ENCODE results near the gene DNAJC6. TPM values are rescaled to one million over a fixed set of nuclear protein-coding genes. Genes with fewer than 3 reads are reported as not detected.

DNAJC6 gene
- polyA plus RNA-seq, 1 of the 3 experiments (the other 2 are of a cell fraction): 1.9 TPM

DNA sequence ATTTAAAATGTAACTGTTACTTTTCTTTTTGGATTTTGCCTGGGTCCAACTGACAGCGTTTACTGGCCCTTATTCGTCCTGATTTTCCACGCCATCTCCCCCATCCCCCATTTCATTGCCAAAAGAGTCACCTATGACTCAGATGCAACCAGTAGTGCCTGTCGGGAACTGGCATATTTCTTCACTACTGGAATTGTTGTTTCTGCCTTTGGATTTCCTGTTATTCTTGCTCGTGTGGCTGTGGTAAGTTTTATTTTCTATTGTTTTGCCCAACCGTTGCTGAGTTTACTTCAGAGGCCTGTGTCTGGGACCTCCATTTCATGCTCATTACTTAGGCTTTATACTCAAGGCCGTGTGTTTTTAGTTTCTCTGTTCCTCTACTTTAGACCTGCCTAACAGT, 120.5 kb downstream of the DNAJC6 start (continued):
- TF ChIP-seq, protein P1, sequence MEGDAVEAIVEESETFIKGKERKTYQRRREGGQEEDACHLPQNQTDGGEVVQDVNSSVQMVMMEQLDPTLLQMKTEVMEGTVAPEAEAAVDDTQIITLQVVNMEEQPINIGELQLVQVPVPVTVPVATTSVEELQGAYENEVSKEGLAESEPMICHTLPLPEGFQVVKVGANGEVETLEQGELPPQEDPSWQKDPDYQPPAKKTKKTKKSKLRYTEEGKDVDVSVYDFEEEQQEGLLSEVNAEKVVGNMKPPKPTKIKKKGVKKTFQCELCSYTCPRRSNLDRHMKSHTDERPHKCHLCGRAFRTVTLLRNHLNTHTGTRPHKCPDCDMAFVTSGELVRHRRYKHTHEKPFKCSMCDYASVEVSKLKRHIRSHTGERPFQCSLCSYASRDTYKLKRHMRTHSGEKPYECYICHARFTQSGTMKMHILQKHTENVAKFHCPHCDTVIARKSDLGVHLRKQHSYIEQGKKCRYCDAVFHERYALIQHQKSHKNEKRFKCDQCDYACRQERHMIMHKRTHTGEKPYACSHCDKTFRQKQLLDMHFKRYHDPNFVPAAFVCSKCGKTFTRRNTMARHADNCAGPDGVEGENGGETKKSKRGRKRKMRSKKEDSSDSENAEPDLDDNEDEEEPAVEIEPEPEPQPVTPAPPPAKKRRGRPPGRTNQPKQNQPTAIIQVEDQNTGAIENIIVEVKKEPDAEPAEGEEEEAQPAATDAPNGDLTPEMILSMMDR (IDR thresholded peaks at IDR 0.05): no peak
- TF ChIP-seq YY1 (IDR thresholded peaks at IDR 0.05; ENCODE audit: low read depth) (no peak), RXRA (IDR thresholded peaks at IDR 0.05; ENCODE audit: borderline replicate concordance, low read depth) (0 out of 2 replicates have a peak, but pooled peaks have one; percentile 22), NRF1 (IDR thresholded peaks at IDR 0.05; ENCODE audit: low read depth, low read length) (no peak), RAD21 (IDR thresholded peaks at IDR 0.05; ENCODE audit: low read length) (no peak), GABPA (IDR thresholded peaks at IDR 0.05; ENCODE audit: low read depth) (no peak), EP300 (IDR thresholded peaks at IDR 0.05; ENCODE audit: borderline replicate concordance in 1 of 2, low read depth in 1 of 2, low read length in 1 of 2) (peak in 1 of 2 experiments; percentile 47; a peak in 1 of 4 replicates), RFX5 (IDR thresholded peaks at IDR 0.05; ENCODE audit: low read length) (no peak), RCOR1 (IDR thresholded peaks at IDR 0.05; ENCODE audit: low read length) (no peak)
- TF ChIP-seq, protein P2, sequence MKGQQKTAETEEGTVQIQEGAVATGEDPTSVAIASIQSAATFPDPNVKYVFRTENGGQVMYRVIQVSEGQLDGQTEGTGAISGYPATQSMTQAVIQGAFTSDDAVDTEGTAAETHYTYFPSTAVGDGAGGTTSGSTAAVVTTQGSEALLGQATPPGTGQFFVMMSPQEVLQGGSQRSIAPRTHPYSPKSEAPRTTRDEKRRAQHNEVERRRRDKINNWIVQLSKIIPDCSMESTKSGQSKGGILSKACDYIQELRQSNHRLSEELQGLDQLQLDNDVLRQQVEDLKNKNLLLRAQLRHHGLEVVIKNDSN (IDR thresholded peaks at IDR 0.05; ENCODE audit: borderline replicate concordance, low read depth): no peak

DNA sequence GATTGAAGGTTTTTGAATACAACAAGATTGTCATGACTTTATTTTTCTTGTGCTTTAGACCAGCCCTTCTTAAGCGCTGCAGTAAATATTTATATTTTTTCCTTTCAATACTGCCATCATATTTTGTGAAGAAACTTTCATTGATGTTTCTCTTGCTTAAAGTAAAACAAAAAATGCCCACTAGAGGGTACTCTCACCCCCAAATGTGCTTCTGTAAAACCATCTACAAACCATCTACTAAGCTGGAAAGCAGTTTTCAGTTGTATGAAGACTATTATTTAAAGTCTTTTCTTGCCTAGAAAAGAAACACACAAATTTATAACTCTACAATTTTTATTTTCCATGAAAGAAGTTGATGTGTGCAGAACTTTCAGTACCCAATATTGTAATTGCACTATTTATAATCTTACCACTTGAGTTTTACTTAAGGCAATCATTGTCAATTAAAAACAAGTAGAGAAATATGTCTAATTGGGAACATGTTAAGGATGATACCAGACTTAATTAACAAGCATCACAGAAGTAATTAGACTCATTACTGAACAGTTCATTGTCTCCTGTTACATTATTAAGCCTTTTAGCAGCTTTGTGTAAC, 121.9 kb downstream of the DNAJC6 start:
- TF ChIP-seq SMC3 (IDR thresholded peaks at IDR 0.05; ENCODE audit: low read depth, low read length): peak; percentile 73
- TF ChIP-seq RXRA (IDR thresholded peaks at IDR 0.05; ENCODE audit: borderline replicate concordance, low read depth): no peak
- no peak for TF ChIP-seq ELF1 (IDR thresholded peaks at IDR 0.05)
- TF ChIP-seq GATA2 (CRISPR knock-in tag; IDR thresholded peaks at IDR 0.05): no peak
- TF ChIP-seq GABPA (IDR thresholded peaks at IDR 0.05; ENCODE audit: low read depth): no peak
- TF ChIP-seq EP300 (IDR thresholded peaks at IDR 0.05; ENCODE audit: borderline replicate concordance in 1 of 2, low read depth in 1 of 2, low read length in 1 of 2): no peak
- no peak for TF ChIP-seq JUND (IDR thresholded peaks at IDR 0.05)
- TF ChIP-seq RCOR1 (IDR thresholded peaks at IDR 0.05; ENCODE audit: low read length): no peak
- TF ChIP-seq POLR2AphosphoS5 (IDR thresholded peaks at IDR 0.05; ENCODE audit: low read depth, low read length): no peak
- TF ChIP-seq, protein P3, sequence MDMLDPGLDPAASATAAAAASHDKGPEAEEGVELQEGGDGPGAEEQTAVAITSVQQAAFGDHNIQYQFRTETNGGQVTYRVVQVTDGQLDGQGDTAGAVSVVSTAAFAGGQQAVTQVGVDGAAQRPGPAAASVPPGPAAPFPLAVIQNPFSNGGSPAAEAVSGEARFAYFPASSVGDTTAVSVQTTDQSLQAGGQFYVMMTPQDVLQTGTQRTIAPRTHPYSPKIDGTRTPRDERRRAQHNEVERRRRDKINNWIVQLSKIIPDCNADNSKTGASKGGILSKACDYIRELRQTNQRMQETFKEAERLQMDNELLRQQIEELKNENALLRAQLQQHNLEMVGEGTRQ (IDR thresholded peaks at IDR 0.05; ENCODE audit: borderline replicate concordance, low read depth, low read length): no peak
- TF ChIP-seq, protein P4, sequence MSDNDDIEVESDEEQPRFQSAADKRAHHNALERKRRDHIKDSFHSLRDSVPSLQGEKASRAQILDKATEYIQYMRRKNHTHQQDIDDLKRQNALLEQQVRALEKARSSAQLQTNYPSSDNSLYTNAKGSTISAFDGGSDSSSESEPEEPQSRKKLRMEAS (IDR thresholded peaks at IDR 0.05; ENCODE audit: low read depth): no peak
- TF ChIP-seq YY1 (IDR thresholded peaks at IDR 0.05; ENCODE audit: low read depth): no peak
- TF ChIP-seq RAD21 (IDR thresholded peaks at IDR 0.05; ENCODE audit: low read length): peak; percentile 82
- TF ChIP-seq, protein P5, sequence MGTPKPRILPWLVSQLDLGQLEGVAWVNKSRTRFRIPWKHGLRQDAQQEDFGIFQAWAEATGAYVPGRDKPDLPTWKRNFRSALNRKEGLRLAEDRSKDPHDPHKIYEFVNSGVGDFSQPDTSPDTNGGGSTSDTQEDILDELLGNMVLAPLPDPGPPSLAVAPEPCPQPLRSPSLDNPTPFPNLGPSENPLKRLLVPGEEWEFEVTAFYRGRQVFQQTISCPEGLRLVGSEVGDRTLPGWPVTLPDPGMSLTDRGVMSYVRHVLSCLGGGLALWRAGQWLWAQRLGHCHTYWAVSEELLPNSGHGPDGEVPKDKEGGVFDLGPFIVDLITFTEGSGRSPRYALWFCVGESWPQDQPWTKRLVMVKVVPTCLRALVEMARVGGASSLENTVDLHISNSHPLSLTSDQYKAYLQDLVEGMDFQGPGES (IDR thresholded peaks at IDR 0.05; ENCODE audit: low read depth, low read length): no peak
- TF ChIP-seq, protein P6, sequence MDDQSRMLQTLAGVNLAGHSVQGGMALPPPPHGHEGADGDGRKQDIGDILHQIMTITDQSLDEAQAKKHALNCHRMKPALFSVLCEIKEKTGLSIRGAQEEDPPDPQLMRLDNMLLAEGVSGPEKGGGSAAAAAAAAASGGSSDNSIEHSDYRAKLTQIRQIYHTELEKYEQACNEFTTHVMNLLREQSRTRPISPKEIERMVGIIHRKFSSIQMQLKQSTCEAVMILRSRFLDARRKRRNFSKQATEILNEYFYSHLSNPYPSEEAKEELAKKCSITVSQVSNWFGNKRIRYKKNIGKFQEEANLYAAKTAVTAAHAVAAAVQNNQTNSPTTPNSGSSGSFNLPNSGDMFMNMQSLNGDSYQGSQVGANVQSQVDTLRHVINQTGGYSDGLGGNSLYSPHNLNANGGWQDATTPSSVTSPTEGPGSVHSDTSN (IDR thresholded peaks at IDR 0.05): no peak
- TF ChIP-seq, protein P1 (IDR thresholded peaks at IDR 0.05): peak; percentile 78
- Histone ChIP-seq H3K4me3 (ENCODE audit: low read depth in 2 of 2, low read length in 1 of 2) (no peak overlapping the region), H3K79me2 (ENCODE audit: insufficient read depth) (peaks cover 18% of the 10 kb centered on the region; the same call in 1 of the 2 replicates), H3K36me3 (replicated peaks in 1 of 2; ENCODE audit: control insufficient read depth in 1 of 2, insufficient read depth in 2 of 2, low read length in 1 of 2) (peaks cover 58 to 64% of the 10 kb centered on the region in 2 experiments), H3K4me2 (no peak overlapping the region), H3K9me3 (no peaks in the 10 kb centered on the region), H3K9me2 (no peaks in the 10 kb centered on the region), H3K27ac (ENCODE audit: low read depth in 2 of 2, low read length in 1 of 2) (peak overlapping the region in 1 of 2 experiments; percentile 77; a peak in 1 of 4 replicates), H4K20me1 (ENCODE audit: insufficient read depth) (peaks cover 10% of the 10 kb centered on the region; the same call in 1 of the 2 replicates), H3K27me3 (ENCODE audit: insufficient read depth) (no peaks in the 10 kb centered on the region), H3F3A (replicated peaks; ENCODE audit: insufficient read depth) (peaks cover 7% of the 10 kb centered on the region), H3K9ac (no peak overlapping the region), H2AFZ (ENCODE audit: low read depth) (no peak overlapping the region), H3K4me1 (ENCODE audit: control insufficient read depth in 1 of 2, insufficient read depth in 2 of 2, low read depth in 1 of 2, low read length in 1 of 2) (peaks cover 0 to 17% of the 10 kb centered on the region in 2 experiments; a peak in 3 of 4 replicates)
- 3% methylated on average over 1 of the region's 1 CpG for WGBS (ENCODE audit: low lambda C conversion rate)
- CTCF ChIA-PET: interaction anchor here (0.6 to 13.6 kb wide), 39 partner anchors 9 to 1015 kb away, joined by 3 to 175 read pairs (median 4); partner anchors contain the start of genes LEPR and LEPROT
- peak; percentile 47 for DNase-seq
- POLR2A ChIA-PET: no interaction called here
